Stimulated activated CD4-positive, alpha-beta T cell treated with anti-CD3 and anti-CD28 coated beads, Interleukin-1b, Interleukin-23, amount 100 ng/mL, for 4 hours (primary cell): ENCODE data around the gene YWHAQ.

Source experiments
- DNase-seq, 2 donors: peaks; one replicate each; pipeline ENCODE4 v3.0.0-alpha.2; 2020; ENCODE audit warnings: low read depth in 2 of 2

The YWHAQ gene

DNA sequence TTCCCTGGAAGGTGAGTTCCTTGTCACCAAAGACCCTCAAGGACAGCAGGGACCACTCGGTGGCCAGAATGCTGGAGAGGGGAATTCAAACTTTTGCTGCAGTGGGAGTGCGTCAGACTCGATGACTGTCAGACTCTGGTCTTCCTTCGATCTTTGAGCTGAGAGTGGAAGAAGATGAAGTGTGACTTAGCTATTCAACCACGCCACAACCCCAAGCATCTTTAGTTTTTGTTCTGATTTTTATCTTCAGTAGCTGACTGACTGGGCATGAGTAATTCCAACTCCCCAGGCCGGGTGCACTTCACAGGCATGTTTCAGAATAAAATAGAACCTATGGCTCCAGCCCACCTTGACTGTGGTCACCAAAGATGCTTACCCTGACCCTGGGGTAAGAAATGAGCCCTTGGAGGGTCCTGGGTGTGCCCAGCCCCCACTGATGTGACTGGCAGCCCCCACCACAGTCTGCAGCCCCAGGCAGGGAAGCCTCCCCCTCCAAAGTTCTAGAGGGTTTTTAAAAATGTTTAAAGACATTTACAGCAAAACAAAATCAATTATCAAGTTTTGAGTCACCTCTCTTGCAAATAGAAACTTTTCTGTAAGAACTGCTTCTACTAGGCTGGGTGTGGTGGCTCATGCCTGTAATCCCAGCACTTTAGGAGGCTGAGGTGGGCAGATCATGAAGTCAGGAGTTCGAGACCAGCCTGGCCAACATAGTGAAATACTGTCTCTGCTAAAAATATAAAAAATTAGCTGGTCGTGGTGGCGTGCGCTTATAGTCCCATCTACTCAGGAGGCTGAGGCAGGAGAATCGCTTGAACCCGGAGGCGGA, 24.9 kb upstream of the YWHAQ start:
- DNase-seq = peak; percentile 32 to 46

DNA sequence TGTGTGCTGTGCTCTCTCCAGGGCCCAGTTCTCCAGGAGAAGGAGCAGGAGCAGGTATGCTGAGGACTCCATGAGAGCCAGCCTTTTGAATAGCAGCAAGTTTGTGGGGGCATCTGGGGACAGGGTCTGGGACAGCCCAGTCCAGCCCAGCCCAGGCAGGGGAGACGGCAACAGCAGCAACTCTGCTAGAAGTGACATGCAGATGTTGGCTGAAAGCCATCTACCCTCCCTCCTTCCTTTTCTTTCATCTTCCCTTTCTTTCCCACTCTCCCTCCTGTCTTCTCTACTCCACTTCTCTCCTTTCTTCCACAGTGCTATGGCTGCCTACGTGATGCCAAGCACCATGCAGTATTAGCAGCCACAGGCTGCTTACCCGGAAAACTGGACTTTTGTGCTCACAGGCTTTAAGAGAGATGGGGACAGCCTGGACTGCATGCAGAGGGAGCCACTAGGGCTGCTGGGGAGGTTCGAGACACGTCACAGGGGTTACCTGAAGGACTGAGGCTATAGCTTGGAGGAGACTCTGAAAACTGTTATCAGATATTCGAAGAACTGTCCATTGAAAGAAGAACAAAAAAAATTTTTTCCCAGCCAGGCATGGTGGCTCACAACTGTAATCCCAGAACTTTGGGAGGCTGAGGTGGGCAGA, 23.8 kb upstream of the YWHAQ start:
- no peak for DNase-seq

DNA sequence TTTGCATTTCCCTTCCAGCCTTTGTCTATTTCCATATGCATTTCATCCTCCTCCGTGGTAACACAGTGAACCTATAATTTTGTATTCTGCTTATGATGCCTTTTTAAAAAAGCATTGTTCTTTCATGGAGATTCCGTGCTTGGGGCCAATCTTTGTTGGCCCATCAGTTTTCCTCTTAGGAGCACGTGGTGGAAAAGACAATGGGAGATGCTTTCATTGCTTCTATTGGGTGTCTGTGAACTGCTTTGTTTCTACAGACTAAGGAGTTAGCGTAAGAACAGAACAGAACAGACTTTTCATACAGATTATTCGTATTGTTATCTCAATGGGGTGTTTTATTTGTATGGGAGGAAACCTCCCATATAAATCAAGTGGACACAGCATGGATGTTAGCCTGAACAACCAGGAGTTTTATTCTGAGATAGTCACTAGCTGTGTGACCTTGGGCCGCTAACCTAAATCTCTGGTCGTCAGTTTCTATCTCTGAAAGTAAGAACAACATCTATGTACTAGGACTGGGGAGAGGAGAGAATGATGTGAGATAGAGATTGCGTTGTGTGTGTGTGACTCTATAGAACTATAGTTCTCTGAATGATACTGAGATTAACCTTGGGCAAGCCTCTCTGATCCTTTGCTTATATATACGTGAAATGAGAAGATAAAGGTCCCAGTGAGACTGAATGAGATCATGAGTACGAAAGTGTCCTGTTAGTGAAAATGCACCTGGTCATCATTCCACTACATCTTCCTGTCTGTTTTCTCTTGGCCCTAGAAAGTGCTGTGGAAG, 22.9 kb upstream of the YWHAQ start:
- DNase-seq = no peak

DNA sequence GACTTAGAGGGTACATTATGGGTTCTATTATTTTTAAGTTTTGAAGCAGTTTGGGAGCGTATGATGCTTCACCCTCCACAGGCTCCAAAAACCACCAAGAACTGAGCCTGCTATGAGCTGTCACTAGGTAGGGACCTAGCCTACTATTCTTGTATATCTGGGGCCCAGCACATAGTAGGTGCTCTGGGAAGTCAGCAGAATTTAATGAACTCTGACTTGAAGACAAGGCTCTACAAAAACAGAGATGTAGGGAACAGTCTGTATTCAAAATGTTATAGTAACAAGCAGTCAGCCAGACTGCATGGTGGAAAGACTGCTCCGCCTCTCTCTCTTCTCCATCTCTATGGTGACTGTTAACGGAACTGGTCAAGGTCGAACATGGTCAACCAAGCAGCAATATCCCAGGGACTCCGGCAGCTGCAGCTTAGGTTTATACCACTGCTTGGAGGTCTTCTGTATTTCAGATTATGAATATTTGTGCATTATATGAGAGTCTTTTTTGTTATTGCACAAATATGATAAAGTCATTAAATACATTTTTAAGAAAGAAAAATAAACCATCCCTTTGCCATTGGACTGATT, 22.2 kb upstream of the YWHAQ start:
- no peak for DNase-seq

DNA sequence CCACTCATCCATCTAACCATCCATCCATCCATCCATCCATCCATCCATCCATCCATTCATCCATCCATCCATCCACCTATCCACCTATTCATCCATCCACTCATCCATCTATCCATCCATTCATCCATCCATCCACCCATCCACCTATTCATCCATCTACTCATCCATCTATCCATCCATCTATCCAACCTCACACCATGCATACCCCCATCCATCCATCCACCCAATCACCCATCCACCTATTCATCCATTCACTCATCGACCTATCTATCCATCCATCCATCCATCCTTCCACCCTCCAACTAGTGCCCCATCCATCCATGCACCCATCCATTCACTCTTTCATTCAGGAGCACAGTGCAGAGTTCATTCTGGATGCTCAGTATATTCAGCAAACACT, 21.5 kb upstream of the YWHAQ start:
- no peak for DNase-seq

DNA sequence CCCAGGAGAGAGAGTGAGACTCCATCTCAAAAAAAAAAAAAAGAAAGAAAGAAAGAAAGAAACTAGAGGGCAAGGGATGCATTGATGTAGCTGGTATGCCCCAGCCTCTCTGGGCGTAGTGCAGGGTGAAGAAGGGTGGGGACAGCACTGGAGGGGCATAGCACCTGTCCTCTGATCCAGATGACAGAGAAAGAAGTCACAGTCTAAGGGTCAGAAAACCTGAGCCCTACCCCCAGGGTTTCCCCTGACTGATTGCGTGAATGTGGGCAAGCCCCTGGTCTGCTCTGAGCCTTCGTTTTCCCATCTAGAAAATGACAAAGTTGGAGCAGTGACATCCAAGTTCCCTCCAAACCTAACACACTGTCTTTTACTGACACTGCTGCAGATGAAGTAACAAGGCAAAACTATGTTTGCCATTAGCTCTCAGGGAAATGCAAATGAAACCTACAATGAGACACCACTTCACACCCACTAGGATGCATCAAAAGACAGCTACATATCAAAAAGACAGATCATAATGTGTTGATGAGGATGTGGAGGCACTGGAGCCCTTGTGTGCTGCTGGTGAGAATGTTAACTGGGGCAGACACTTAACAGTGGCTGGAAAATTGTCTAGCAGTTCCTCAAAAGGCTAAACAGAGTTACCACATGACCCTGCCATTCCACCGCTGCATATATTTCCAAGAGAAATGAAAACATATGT, 19.5 kb upstream of the YWHAQ start:
- DNase-seq = no peak

DNA sequence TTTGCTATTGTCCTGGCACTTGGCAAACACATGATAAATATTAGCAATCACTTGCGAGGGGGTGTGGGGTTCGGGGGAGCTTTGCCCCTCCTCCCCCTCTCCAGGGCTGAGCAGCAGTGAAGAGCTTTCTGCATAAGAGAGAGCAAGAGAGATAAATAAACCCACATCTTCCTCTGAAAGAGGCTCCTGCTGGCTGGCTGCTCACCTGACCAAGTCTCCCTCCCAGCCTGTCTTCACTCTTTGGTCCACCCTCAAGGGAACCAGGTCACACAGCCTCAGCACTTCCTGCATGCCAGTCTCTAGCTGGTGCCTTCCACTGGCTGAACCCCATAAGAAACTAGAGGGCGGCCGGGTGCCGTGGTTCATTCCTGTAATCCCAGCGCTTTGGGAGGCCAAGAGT, 18.5 kb upstream of the YWHAQ start:
- DNase-seq = no peak

DNA sequence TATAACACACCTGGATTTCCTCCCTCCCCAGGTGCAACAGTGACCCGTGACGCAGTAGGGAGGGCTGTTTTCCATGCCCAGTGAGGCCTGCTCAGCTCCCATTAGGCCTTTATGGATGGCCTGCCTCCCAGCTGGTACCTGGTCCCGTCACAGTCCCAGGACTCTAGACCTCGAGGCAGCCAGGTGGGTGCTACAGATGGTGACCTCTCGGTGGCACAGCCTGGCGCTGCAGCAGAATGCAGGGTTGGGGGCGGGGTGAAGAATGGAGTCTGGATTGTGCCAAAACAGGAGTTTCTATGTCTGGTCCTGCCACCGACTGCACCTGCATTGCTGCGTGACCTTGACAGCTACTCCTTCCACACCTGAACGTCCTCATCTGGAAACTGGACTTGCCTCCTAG, 18.0 kb upstream of the YWHAQ start:
- no peak for DNase-seq

DNA sequence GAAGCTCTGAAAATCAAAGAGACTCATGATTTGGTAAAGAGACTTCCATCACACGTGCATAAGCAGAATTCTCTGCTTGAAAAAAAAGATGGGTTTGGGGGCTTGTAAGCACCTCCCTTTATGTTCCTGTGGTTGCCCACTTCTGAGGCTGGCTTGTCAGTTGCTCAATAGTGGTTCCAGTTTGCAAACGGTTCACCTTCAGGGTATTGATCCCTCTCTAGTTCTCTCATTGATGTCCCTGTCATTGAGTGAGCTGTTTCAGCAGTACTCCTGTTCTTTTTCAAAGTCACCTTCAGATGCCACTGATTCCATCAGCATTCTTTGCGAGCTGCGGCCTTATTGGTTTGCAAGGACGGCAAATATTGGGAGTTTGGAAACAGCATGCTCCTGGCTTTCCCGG, 17.1 kb upstream of the YWHAQ start:
- DNase-seq = no peak

DNA sequence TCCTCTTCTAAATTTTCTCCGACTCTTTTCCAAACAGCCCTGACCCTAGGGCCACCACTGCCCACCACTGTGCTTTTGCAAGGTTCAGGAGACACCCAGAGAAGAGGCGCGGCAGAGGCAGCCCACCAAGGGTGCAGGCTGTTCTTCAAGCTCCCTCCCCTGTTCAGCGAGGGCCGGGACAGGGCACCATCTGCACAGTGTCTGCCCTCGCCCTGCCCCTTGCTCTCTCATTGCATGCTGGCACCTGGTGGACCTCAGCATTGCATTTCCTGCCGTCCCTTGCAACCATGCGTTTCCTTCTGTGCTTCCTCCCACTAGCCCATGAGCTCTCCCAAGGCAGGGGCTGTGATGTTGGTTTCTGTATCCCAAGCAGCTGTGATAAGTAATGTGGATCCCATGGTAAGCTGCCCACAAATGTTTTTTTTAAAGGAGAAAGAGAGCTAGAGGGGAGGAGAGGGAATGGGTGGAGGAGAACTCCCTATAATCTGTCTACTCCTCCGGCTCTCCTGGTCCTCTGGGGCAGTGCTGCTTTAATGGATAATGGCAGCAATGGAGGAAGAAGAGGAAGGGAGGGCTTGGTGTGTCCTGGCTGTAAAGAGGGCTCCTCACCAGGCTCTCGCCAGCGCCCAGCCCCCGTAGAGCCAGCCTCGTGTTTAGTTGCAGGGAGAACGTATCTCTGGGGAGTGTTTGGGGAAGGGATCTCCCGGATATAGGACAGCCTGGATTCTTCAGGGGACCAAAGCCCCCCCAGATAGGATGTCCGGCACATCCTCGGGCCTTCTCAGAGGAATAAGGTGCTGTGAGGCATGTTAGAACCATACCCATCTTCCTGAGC, 15.6 kb upstream of the YWHAQ start:
- no peak for DNase-seq

DNA sequence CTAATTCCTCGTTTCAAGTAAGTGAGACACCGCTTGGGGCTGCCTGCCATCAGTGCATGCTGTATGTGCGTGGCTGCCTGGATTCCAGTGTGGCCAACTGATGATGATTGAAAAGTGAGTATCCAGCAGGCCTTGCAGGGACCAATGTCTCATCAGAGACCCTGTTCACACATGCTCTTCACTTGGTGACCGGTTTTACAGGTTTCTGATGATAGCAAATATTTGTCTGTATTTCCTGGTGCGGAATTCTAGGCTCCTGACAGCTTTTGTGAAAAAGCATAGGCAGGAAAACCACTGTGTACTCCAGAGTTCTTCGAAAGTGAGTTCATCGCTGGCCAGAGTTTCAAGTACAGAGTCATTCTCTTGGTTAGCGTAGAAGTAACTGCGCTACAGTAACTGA, 13.8 kb upstream of the YWHAQ start:
- no peak for DNase-seq

DNA sequence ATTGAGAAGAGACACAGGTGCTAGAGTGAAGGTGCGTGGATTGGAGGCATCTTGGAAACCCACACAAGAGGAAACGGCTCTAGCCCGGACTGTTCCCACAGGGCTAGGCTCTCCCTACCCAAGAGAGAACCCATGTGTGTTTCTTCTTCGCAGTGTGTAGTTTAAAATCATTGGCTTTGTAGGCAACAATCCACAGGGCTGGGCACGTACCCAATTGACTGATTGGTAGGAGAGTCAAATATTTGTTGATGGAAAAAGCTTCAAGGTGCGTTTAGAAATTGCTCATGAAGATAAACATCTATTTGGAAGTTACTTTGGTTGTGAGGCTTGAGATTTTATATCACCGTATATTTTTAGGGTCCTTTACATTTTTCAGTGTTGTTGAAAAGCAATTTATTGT, 13.2 kb upstream of the YWHAQ start:
- DNase-seq = no peak

DNA sequence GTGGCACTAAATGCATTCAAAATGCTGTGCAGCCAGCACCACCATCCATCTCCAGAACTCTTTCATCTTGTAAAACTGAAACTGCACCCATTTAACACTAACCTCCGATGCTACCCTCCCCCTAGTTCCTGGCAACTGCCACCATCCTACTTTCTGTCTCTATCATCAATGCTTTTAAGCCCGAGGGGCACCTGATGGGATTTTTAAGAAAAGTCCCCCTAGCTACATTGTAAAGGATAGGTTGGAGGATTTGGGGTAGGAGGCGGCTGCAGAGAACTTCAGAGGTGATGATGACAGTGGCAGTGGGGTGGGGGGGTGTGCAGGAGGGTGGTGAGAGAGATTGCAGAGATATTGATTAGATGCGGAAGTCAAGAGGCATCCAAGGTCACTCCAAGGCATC, 10.8 kb upstream of the YWHAQ start:
- DNase-seq = no peak

DNA sequence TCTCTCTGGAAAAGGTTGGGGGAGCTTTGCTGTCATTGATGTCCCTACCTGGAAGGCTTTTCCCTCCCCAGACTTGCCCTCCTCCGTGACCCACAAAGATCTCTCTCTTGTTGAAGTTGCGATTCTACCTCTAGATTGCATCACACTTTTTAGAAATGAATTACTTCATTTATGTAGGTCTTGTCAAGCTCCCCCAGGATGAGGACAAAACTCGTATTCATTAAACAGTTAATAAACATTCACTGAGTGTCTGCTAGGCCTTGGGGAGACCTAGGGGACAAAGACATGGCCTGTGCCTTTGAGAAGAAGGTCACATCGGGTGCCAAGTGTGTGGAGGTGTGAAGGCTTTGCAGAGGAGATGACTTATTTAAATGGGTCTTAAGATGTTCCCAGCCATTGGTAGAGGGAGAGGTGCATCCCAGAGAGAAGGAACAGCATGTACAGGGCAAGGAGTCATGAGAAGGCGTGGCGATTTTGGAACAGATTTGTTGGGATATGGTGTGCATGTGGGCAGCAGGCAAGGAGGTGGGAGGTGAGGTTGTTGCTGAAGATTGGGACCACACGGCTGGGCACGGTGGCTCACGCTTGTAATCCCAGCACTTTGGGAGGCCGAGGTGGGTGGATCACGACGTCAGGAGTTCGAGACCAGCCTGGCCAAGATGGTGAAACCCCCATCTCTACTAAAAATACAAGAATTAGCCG, 9.8 kb upstream of the YWHAQ start:
- no peak for DNase-seq

DNA sequence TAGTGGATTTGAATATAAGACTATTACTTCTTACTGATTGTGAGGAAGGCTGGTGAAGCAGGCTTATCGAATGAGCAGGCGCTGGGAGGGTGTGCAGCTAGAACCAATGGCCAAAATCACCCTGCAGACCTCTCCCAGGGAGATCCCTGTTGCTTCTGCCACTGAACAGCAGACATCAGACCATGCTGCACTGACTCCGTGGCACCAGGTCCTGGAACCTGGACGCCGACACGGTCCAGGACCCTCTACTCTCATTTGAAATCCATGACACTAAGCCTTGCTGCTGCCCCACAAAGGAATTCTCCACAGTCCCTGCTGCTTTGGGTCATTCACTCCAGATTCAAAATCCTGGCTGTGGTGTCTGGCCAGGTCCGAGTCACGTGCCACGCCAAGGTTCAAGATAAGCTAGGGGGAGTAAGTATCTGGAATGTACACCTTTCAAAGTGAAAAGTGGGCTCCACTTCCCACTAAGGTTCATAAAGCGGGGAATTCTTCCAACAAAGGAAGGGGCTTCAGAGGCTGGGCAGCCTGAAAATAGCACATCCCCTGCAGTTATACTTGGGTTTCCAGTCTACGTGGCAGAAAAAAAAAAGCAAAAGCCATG, 9.0 kb upstream of the YWHAQ start:
- no peak for DNase-seq

DNA sequence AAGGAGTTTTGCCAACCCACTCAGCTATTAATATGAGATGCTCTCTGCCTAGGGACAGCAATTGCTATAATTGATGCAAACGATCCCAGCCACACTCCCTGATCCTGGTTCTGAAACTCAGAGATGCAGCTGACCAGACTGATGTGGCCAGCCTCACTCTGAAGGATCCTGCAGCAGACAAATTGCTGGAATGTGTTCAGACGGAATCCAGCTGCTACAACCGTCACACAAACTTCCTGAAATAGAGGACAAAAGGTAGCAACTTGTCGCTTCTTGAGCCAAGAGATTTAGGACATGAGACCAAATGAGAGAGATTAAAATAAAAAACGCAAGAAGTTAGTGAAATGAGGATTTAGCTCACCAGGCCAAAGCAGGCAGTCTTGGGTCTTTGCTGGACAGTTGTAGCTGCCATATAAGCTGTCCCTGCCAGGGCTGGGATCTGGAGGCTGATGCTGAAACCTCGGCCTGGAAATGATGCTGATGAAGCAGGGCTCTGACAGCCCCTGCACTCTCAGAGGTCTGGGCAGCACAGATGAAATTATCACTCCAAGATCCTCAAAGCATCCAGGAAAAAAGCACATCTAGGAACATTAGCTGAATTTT, 8.3 kb upstream of the YWHAQ start:
- no peak for DNase-seq

DNA sequence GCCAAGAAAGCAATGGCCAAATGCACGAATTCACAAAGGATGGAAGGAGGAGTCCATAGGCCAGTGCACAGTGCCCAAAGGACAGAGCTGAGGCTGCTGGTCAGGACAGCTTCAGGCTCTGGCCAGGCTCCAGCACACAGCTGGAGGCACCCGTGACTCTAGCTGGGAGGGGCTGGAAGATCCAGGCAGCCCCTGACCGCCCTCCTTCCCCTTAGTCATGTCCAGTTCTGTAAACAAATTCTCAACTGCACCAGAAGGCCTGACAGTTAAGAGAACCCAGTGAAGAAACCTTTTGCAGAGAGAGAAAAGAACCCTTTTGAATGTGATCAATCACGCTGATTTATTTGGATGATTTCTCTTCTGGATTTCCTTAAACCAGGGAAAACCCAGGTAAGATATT, 7.7 kb upstream of the YWHAQ start:
- no peak for DNase-seq

DNA sequence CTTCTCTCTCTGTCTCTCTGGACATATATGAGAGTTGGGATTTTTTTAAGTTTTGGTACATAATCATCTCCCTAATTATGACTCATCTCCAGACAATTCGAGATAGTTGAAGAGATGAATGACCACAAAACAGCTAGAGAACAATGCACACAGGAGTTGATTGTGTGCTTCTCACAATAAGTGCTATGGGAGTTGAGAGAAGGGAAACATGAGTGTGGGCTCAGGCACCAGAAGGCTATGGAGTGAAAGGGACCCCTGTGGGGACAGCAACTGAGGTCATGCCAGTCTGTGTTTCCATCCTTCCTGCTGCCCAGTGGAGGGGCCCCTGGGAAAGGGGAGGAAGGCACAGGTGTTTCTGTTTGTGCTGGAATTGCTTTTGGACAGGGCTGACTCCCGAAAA, 6.5 kb upstream of the YWHAQ start:
- no peak for DNase-seq

DNA sequence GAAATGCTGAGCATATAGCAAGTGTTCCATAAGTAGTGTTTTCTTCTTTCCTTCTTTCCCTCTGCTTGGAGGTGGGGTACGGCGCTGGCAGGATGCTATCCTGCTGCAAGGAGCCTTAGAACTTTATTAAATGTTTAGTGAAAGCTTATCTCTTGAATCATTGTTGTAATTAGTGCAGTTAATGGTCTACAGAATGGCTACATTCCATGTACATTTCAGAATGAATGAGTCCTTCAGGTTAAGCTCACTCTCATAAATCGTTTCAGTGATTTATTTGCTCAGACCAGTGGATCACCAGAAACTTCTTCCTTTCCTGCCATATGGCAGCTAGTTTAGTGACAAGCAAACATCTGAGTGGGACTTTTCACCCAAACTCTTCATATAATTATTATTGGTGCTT, 3.3 kb upstream of the YWHAQ start:
- no peak for DNase-seq
